ENCODE data around the gene C7orf57. TPM values are rescaled to one million over a fixed set of nuclear protein-coding genes. Genes with fewer than 3 reads are reported as not detected.

C7orf57 gene
- total and polyA plus RNA-seq, 4 donors: not detected

DNA sequence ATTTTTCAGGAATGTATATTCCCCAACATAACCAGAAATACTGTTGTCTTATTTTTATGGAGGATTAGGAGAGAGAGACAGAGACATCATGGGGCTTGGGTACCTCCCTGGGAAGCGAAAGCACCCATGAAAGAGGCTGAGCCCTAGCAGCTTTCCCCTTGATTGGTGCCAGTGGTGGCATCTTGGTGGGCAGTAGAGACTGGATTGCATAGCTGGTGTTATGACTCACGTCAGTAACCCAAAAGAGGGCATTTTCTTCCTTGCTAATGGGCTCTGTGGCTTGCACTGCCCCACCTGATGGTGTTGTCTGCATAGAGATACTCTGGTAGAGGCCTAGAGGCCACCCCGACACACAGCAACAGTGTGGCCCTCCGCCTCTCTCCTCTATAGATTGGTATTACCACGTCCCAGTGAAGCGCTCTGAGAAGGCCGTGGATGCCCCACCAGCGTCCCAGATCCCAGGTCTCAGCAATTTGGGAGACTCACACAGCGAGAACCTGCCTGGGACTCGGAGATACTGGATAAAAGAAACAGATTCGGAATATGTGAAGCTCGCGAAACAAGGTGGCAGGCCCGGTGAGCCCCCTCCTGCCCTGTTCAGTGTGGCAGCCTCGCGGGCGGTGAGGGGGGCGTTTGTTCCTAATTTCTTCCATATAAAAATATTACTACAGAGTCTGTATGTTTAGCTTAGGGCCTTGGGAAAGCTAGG is 5.8 kb downstream of the C7orf57 start:
- intact Hi-C loops (cut with DNase I): no loop called here
- no peak overlapping the region for H3K4me3 ChIP-seq (ENCODE audit: low read length in 2 of 2)
- WGBS, 2 donors: 95 to 97% methylated on average over 18 of the region's 18 CpGs
- H3K4me1 ChIP-seq (ENCODE audit: control insufficient read depth in 1 of 2, insufficient read depth in 2 of 2, low read length in 2 of 2): no peaks in the 10 kb centered on the region
- DNase-seq: no peak
- no peaks in the 10 kb centered on the region for H3K36me3 ChIP-seq (ENCODE audit: control insufficient read depth in 1 of 2, insufficient read depth in 2 of 2, low read length in 1 of 2)
- H3K9me3 ChIP-seq (ENCODE audit: control insufficient read depth, low read length): no peaks in the 10 kb centered on the region
- H3K27ac ChIP-seq (ENCODE audit: low read depth in 1 of 2, low read length in 2 of 2): no peak overlapping the region
- no peaks in the 10 kb centered on the region for H3K27me3 ChIP-seq (ENCODE audit: control insufficient read depth in 1 of 2, insufficient read depth in 2 of 2, low read length in 1 of 2)
- ATAC-seq (ENCODE audit: low FRiP score): no peak

DNA sequence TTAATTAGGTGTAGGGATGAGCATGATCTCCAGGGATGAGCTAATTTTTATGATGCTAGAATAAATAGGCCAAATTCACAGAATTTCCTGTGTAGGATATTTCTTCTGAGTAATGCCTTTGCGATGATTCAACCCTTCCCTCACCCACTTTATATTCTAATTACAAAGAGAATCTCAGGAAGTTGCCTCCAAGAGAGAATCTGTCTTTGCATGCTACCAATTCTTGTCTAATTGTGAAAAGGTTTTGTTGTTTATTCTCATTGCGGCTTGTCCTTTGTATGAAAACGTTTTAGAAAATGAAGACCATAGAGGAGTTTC is 6.3 kb downstream of the C7orf57 start:
- ATAC-seq (ENCODE audit: low FRiP score): no peak

DNA sequence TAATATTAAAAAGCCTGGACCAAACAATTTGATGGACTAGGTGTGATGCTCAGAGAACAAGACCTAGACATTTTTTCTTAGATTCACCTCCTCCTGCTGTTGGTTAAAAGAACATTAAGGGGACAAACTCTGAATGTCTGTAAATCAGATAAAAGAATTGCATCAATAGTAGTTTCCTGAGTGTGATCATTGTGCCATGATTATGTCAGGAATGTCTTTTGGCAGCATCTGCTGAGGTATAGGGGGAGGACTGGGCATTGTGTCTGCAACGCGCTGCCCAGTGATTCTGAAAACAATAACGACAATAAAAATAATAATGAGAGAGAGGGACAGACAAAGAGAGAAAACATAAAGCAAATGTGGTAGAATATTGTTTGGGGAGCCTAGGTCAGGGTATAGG is 6.9 kb downstream of the C7orf57 start:
- Histone ChIP-seq H3K4me3 (ENCODE audit: low read length in 2 of 2) (no peak overlapping the region), H3K27ac (ENCODE audit: low read depth in 1 of 2, low read length in 2 of 2) (no peak overlapping the region), H3K4me1 (ENCODE audit: control insufficient read depth in 1 of 2, insufficient read depth in 2 of 2, low read length in 2 of 2) (no peaks in the 10 kb centered on the region), H3K27me3 (ENCODE audit: control insufficient read depth in 1 of 2, insufficient read depth in 2 of 2, low read length in 1 of 2) (no peaks in the 10 kb centered on the region), H3K36me3 (ENCODE audit: control insufficient read depth in 1 of 2, insufficient read depth in 2 of 2, low read length in 1 of 2) (no peaks in the 10 kb centered on the region), H3K9me3 (ENCODE audit: control insufficient read depth, low read length) (no peaks in the 10 kb centered on the region)
- intact Hi-C loops (cut with DNase I): no loop called here
- no peak for ATAC-seq (ENCODE audit: low FRiP score)
- DNase-seq: no peak
- 66 to 67% methylated on average over 3 of the region's 3 CpGs for WGBS, 2 donors

More for the DNA sequence above, 6.3 kb downstream of the C7orf57 start:
- H3K27me3 ChIP-seq (ENCODE audit: control insufficient read depth in 1 of 2, insufficient read depth in 2 of 2, low read length in 1 of 2): no peaks in the 10 kb centered on the region
- no peak for DNase-seq
- H3K4me1 ChIP-seq (ENCODE audit: control insufficient read depth in 1 of 2, insufficient read depth in 2 of 2, low read length in 2 of 2): no peaks in the 10 kb centered on the region
- no peaks in the 10 kb centered on the region for H3K36me3 ChIP-seq (ENCODE audit: control insufficient read depth in 1 of 2, insufficient read depth in 2 of 2, low read length in 1 of 2)
- no peak overlapping the region for H3K4me3 ChIP-seq (ENCODE audit: low read length in 2 of 2)
- intact Hi-C loops (cut with DNase I): no loop called here
- H3K27ac ChIP-seq (ENCODE audit: low read depth in 1 of 2, low read length in 2 of 2): no peak overlapping the region
- H3K9me3 ChIP-seq (ENCODE audit: control insufficient read depth, low read length): no peaks in the 10 kb centered on the region
- WGBS, 2 donors: 86% methylated on average over 3 of the region's 3 CpGs

DNA sequence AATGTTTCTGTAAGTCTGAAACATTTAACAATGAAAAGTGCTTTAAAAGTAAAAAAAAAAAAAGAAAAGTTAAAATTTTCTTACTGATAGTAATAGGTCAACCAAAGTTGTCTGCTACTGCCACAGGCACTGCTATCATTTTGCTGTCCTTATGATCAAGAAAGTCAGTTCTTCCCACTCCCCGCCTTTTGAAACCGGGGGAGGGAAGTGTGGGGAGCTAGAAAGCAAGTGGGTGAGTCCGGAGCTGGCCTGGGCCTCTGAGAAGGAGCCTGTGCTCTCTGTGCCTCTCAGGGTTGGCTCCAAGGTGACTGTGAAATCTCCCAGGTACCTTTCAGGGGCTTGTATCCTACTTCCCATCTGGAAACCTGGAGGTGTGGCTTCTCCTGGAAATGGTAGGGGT is 7.3 kb downstream of the C7orf57 start:
- Histone ChIP-seq H3K4me1 (ENCODE audit: control insufficient read depth in 1 of 2, insufficient read depth in 2 of 2, low read length in 2 of 2) (no peaks in the 10 kb centered on the region), H3K9me3 (ENCODE audit: control insufficient read depth, low read length) (no peaks in the 10 kb centered on the region), H3K4me3 (ENCODE audit: low read length in 2 of 2) (no peak overlapping the region), H3K27ac (ENCODE audit: low read depth in 1 of 2, low read length in 2 of 2) (no peak overlapping the region), H3K36me3 (ENCODE audit: control insufficient read depth in 1 of 2, insufficient read depth in 2 of 2, low read length in 1 of 2) (no peaks in the 10 kb centered on the region), H3K27me3 (ENCODE audit: control insufficient read depth in 1 of 2, insufficient read depth in 2 of 2, low read length in 1 of 2) (no peaks in the 10 kb centered on the region)
- no peak for ATAC-seq (ENCODE audit: low FRiP score)
- WGBS, 2 donors: 63 to 65% methylated on average over 3 of the region's 3 CpGs
- intact Hi-C loops (cut with DNase I): no loop called here
- DNase-seq: no peak

DNA sequence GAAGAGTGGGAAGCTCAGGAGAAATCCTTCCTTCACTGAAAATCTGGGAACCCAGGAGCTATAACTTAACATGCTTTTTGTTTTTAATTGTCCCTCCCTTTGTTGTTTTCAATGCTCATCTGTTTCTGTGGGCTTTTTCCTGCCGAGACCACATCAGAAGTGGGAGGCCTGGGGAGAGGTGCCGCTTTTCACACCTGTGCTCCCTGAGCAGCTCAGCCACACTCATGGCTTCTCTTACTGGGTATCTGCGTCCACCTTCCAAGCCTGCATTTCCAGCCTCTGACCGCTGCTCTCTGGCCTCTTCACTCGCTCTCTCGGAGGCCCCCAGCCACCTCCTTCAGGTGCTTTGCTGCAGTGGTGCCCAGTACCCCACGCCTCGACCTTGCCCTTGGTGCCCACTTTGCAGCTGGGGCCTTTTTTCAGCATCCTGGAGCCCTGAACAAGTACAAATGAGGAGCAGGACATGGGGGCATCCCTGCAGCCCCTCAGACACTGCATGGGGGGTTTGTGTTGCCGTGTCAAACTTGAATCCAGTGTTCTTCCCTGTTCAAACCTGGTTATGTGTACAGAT is 9.9 kb downstream of the C7orf57 start:
- H3K36me3 ChIP-seq (ENCODE audit: control insufficient read depth in 1 of 2, insufficient read depth in 2 of 2, low read length in 1 of 2): no peaks in the 10 kb centered on the region
- intact Hi-C loops (cut with DNase I): no loop called here
- no peak for ATAC-seq (ENCODE audit: low FRiP score)
- no peak for DNase-seq
- H3K4me3 ChIP-seq (ENCODE audit: low read length in 2 of 2): no peak overlapping the region
- H3K4me1 ChIP-seq (ENCODE audit: control insufficient read depth in 1 of 2, insufficient read depth in 2 of 2, low read length in 2 of 2): no peaks in the 10 kb centered on the region
- 83% methylated on average over 9 of the region's 9 CpGs for WGBS, 2 donors
- H3K9me3 ChIP-seq (ENCODE audit: control insufficient read depth, low read length): no peaks in the 10 kb centered on the region
- no peaks in the 10 kb centered on the region for H3K27me3 ChIP-seq (ENCODE audit: control insufficient read depth in 1 of 2, insufficient read depth in 2 of 2, low read length in 1 of 2)
- H3K27ac ChIP-seq (ENCODE audit: low read depth in 1 of 2, low read length in 2 of 2): no peak overlapping the region

DNA sequence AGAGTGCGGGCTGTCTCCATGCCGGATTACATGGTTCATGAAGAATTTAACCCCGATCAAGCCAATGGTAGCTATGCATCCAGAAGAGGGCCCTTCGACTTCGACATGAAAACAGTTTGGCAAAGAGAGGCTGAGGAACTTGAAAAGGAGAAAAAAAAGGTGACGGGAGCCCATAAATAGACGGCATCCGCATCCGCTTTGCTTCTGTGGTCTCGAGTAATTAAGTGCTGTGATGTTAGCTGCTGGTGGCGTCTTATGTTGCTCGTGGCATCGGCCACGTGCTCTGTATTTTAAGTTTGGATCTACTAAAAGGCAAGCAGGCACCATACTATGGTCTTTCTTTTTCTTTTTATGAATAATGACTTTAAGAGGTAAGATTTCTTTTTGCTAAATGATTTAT is 11.1 kb downstream of the C7orf57 start:
- H3K27ac ChIP-seq (ENCODE audit: low read depth in 1 of 2, low read length in 2 of 2): no peak overlapping the region
- no peaks in the 10 kb centered on the region for H3K36me3 ChIP-seq (ENCODE audit: control insufficient read depth in 1 of 2, insufficient read depth in 2 of 2, low read length in 1 of 2)
- H3K4me1 ChIP-seq (ENCODE audit: control insufficient read depth in 1 of 2, insufficient read depth in 2 of 2, low read length in 2 of 2): no peaks in the 10 kb centered on the region
- H3K4me3 ChIP-seq (ENCODE audit: low read length in 2 of 2): no peak overlapping the region
- H3K9me3 ChIP-seq (ENCODE audit: control insufficient read depth, low read length): no peaks in the 10 kb centered on the region
- ATAC-seq (ENCODE audit: low FRiP score) (no peak), DNase-seq (no peak)
- 45 to 50% methylated on average over 14 of the region's 14 CpGs for WGBS, 2 donors
- no peaks in the 10 kb centered on the region for H3K27me3 ChIP-seq (ENCODE audit: control insufficient read depth in 1 of 2, insufficient read depth in 2 of 2, low read length in 1 of 2)
- intact Hi-C loops (cut with DNase I): no loop called here

DNA sequence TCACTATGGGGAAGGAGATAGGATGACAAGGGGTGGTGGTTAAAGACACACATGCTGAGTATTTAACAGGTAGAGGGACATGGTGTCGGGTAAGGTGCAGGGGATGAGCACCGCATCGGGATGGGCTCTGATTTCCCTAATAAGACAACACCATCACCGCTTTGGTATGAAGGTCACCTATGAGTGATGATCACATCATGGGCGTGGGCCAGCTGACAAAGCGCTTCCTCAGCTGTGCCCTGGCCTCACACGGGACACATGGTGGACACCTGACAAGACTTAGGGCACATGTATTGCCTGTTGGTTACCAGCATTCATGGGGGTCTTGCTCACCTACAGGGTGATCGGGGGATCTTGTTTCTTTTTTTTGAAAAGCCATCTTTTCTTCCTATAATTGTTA is 12.8 kb downstream of the C7orf57 start:
- H3K4me3 ChIP-seq (ENCODE audit: low read length in 2 of 2): no peak overlapping the region
- intact Hi-C loops (cut with DNase I): no loop called here
- no peaks in the 10 kb centered on the region for H3K9me3 ChIP-seq (ENCODE audit: control insufficient read depth, low read length)
- 96 to 97% methylated on average over 8 of the region's 8 CpGs for WGBS, 2 donors
- DNase-seq (no peak), ATAC-seq (ENCODE audit: low FRiP score) (no peak)
- H3K36me3 ChIP-seq (ENCODE audit: control insufficient read depth in 1 of 2, insufficient read depth in 2 of 2, low read length in 1 of 2): no peaks in the 10 kb centered on the region
- no peak overlapping the region for H3K27ac ChIP-seq (ENCODE audit: low read depth in 1 of 2, low read length in 2 of 2)
- no peaks in the 10 kb centered on the region for H3K4me1 ChIP-seq (ENCODE audit: control insufficient read depth in 1 of 2, insufficient read depth in 2 of 2, low read length in 2 of 2)
- no peaks in the 10 kb centered on the region for H3K27me3 ChIP-seq (ENCODE audit: control insufficient read depth in 1 of 2, insufficient read depth in 2 of 2, low read length in 1 of 2)

DNA sequence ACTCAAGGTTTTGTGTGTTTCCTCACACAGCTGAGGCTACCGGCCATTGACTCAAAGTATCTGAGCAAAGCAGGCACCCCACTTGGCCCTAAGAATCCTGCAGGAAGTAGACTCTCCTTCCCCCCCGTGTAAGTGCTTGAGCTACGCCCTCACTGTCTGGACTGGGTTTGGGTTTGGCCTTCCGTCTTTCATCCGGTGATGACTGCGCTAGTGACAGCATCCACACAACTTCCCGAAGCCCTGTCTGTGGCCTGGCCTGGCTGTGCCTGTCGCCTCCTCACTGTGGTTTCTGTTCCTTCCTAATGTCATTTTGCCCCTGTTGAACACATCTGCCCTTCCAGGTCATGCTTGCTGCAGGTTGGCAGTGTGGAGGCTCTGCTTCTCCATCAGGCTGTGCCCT is 14.5 kb downstream of the C7orf57 start:
- Histone ChIP-seq H3K36me3 (ENCODE audit: control insufficient read depth in 1 of 2, insufficient read depth in 2 of 2, low read length in 1 of 2) (no peaks in the 10 kb centered on the region), H3K4me1 (ENCODE audit: control insufficient read depth in 1 of 2, insufficient read depth in 2 of 2, low read length in 2 of 2) (no peaks in the 10 kb centered on the region), H3K4me3 (ENCODE audit: low read length in 2 of 2) (no peak overlapping the region), H3K27me3 (ENCODE audit: control insufficient read depth in 1 of 2, insufficient read depth in 2 of 2, low read length in 1 of 2) (no peaks in the 10 kb centered on the region), H3K9me3 (ENCODE audit: control insufficient read depth, low read length) (no peaks in the 10 kb centered on the region), H3K27ac (ENCODE audit: low read depth in 1 of 2, low read length in 2 of 2) (no peak overlapping the region)
- ATAC-seq (ENCODE audit: low FRiP score): no peak
- 80 to 84% methylated on average over 8 of the region's 8 CpGs for WGBS, 2 donors
- no peak for DNase-seq
- intact Hi-C loops (cut with DNase I): no loop called here

DNA sequence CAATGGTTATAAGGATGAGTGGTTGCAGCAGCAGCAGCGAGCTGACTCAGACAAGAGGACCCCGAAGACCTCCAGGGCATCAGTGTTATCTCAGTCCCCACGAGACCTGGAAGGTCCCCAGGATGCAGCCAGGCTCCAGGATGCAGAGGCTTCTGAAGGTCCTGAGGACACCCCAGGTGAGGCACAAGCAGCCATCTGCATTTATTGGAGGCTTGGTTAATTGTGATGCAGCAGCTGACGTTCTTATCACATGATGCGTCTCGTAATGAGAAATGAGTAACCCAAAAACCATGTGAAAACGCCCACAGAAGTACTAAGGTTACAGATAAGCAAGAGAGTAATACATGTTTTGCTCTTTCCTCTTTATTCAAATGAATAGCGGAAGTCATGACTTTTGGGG is 17.4 kb downstream of the C7orf57 start:
- Histone ChIP-seq H3K27ac (ENCODE audit: low read depth in 1 of 2, low read length in 2 of 2) (no peak overlapping the region), H3K36me3 (ENCODE audit: control insufficient read depth in 1 of 2, insufficient read depth in 2 of 2, low read length in 1 of 2) (no peaks in the 10 kb centered on the region), H3K4me1 (ENCODE audit: control insufficient read depth in 1 of 2, insufficient read depth in 2 of 2, low read length in 2 of 2) (no peaks in the 10 kb centered on the region), H3K27me3 (ENCODE audit: control insufficient read depth in 1 of 2, insufficient read depth in 2 of 2, low read length in 1 of 2) (no peaks in the 10 kb centered on the region), H3K9me3 (ENCODE audit: control insufficient read depth, low read length) (no peaks in the 10 kb centered on the region), H3K4me3 (ENCODE audit: low read length in 2 of 2) (no peak overlapping the region)
- DNase-seq (no peak), ATAC-seq (ENCODE audit: low FRiP score) (no peak)
- 75 to 77% methylated on average over 8 of the region's 8 CpGs for WGBS, 2 donors
- intact Hi-C loops (cut with DNase I): no loop called here

All from aorta (tissue), 5 donors.